Measurements from ENCODE around the gene CCDC146.

CCDC146 gene

GRCh38 chr7:77181015-77181595 is 58.7 kb downstream of the CCDC146 start:
- FAIRE-seq: no peak
- DNase-seq (ENCODE audit: insufficient read length): no peak
- no peak for TF ChIP-seq POLR2A (IDR thresholded peaks at IDR 0.05; ENCODE audit: low read depth, low read length)
- TF ChIP-seq TAF1 (IDR thresholded peaks at IDR 0.05; ENCODE audit: borderline replicate concordance, low read depth, low read length): no peak
- TF ChIP-seq POLR2AphosphoS5 (IDR thresholded peaks at IDR 0.05; ENCODE audit: low read depth, low read length): no peak

DNA sequence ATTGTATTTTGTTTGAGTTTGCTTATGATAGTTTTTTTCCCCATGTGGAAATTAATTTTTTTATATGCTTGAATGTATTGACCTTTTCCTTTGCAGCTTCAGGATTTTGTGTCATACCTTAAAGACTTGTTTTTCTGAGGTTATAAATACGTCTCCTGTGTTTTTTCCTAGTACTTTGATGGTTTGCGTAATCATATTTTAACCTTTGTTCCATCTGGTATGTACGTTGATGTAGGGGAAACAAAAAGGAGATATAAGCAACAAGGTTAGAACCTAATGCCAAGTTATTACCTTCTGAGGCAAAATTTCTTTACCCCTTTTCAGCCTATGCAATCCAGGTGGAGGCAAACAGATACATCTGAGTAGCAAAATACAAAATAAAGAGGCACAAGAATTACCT is 59.3 kb downstream of the CCDC146 start:
- no peak for FAIRE-seq
- no peak for TF ChIP-seq POLR2AphosphoS5 (IDR thresholded peaks at IDR 0.05; ENCODE audit: low read depth, low read length)
- TF ChIP-seq TAF1 (IDR thresholded peaks at IDR 0.05; ENCODE audit: borderline replicate concordance, low read depth, low read length): no peak
- no peak for TF ChIP-seq POLR2A (IDR thresholded peaks at IDR 0.05; ENCODE audit: low read depth, low read length)
- no peak for DNase-seq (ENCODE audit: insufficient read length)

DNA sequence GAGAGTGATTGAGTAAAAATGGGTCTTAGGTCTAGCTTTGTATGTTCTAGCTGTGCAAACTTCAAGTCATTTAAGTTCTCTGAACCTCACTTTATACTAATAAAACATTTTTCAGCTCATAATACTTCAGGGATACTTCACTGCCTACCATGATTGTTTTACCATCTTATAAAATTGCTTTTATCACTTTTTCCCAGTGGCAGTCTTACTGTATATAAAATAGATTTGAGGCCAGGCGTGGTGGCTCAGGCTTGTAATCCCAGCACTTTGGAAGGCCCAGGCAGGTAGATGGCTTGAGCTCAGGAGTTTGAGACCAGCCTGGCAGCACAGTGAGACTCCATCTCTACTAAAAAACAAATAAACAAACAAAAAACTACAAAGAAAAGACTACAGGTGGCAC is 59.8 kb downstream of the CCDC146 start:
- TF ChIP-seq POLR2A (IDR thresholded peaks at IDR 0.05; ENCODE audit: low read depth, low read length) (no peak), POLR2AphosphoS5 (IDR thresholded peaks at IDR 0.05; ENCODE audit: low read depth, low read length) (no peak)
- DNase-seq (ENCODE audit: insufficient read length) (no peak), FAIRE-seq (no peak)

GRCh38 chr7:77184463-77184862 is 62.0 kb downstream of the CCDC146 start:
- FAIRE-seq: no peak
- TF ChIP-seq TAF1 (IDR thresholded peaks at IDR 0.05; ENCODE audit: borderline replicate concordance, low read depth, low read length) (no peak), POLR2A (IDR thresholded peaks at IDR 0.05; ENCODE audit: low read depth, low read length) (no peak), POLR2AphosphoS5 (IDR thresholded peaks at IDR 0.05; ENCODE audit: low read depth, low read length) (no peak)
- no peak for DNase-seq (ENCODE audit: insufficient read length)

DNA sequence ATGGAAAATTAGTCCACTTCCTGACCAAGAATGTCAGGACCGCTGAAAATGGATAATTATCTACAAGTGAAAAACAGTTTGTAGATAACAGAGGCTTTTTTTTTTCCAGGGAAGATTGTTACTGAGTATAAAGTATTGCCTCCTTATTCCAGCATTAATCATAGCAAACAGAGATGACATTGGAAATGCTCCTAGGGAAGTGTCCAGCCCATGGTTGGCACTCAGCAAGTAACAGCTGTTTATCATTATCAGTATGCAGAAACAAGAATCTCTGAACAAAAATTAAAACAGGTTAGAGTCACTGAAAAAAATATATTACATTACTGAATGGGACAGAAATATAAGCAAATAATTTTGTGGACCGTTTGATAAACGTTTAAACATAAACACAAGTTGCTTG is 62.6 kb downstream of the CCDC146 start:
- DNase-seq (ENCODE audit: insufficient read length): no peak
- TF ChIP-seq POLR2A (IDR thresholded peaks at IDR 0.05; ENCODE audit: low read depth, low read length) (no peak), POLR2AphosphoS5 (IDR thresholded peaks at IDR 0.05; ENCODE audit: low read depth, low read length) (no peak), TAF1 (IDR thresholded peaks at IDR 0.05; ENCODE audit: borderline replicate concordance, low read depth, low read length) (no peak)
- no peak for FAIRE-seq

DNA sequence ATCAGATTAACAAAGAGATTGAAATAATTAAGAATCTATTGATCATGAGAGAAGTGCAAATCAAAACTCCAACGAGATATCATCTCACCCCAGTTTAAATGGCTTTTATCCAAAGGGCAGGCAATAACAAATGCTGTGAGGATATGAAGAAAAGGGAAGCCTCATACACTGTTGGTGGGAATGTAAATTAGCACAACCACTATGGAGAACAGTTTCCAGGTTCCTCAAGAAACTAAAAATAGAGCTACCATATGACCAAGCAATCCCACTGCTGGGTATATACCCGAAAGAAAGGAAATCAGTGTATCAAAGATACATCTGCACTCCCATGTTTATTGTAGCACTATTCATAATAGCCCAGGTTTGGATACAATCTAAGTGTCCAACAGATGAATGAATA is 63.5 kb downstream of the CCDC146 start:
- FAIRE-seq (no peak), DNase-seq (ENCODE audit: insufficient read length) (no peak)
- no peak for TF ChIP-seq POLR2A (IDR thresholded peaks at IDR 0.05; ENCODE audit: low read depth, low read length)
- no peak for TF ChIP-seq TAF1 (IDR thresholded peaks at IDR 0.05; ENCODE audit: borderline replicate concordance, low read depth, low read length)
- no peak for TF ChIP-seq POLR2AphosphoS5 (IDR thresholded peaks at IDR 0.05; ENCODE audit: low read depth, low read length)

DNA sequence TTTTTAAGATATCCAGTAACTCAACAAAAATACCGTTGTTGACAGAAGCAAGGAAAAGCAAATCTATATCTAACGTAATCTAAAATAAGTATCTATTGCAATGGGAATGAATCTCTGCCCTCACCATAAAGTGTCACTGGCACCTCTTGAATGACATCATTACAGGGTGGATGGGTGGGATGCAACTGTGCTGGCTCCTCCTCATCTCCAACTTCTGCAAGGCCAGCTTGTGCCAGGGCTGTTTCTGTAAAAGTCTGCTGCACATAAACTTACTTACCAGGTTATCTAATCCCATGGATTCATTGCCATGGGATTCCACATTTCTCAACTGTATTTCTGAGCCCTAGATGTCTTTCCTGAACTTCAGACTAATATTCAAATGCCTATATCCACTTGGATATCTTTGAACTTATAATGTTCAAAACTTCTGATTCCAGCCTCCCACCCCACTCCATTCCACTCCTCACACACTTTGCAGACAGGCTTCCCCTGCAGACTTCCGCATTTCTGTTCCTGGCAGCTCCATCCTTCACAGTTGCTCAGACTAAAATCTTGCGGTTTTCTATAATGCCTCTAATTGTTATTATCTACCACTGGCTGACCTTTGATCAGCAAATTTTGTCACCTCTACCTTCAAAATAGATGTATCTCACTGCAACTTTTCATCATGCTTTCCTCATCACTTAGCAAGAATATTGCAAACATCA is 66.5 kb downstream of the CCDC146 start:
- peak; percentile 17 for FAIRE-seq
- TF ChIP-seq POLR2AphosphoS5 (IDR thresholded peaks at IDR 0.05; ENCODE audit: low read depth, low read length) (no peak), POLR2A (IDR thresholded peaks at IDR 0.05; ENCODE audit: low read depth, low read length) (no peak), TAF1 (IDR thresholded peaks at IDR 0.05; ENCODE audit: borderline replicate concordance, low read depth, low read length) (no peak)
- no peak for DNase-seq (ENCODE audit: insufficient read length)

DNA sequence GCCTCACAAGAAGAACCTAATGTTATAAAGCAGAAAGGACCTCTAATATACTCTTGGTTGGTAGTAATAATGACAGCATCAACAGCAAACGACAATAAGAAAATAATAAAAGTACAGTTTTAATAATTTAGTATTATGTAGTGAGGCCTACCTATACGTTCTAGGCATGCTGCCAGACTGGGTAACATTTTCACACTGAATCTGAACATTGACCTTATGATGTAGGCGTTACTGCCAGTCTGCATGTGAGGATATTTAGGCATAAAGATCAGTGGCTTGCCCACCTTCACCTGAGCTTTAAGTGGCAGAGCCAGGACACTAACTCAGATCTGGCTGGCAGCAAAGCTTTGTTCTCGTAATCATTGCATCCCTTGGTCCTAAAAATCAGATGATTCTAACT is 74.7 kb downstream of the CCDC146 start:
- peak; percentile 33 for FAIRE-seq
- DNase-seq (ENCODE audit: insufficient read length): no peak
- TF ChIP-seq POLR2AphosphoS5 (IDR thresholded peaks at IDR 0.05; ENCODE audit: low read depth, low read length) (no peak), POLR2A (IDR thresholded peaks at IDR 0.05; ENCODE audit: low read depth, low read length) (no peak), TAF1 (IDR thresholded peaks at IDR 0.05; ENCODE audit: borderline replicate concordance, low read depth, low read length) (no peak)

- peak; percentile 28; the same call in 1 of the 2 replicates for TF ChIP-seq TAF1 (IDR thresholded peaks at IDR 0.05; ENCODE audit: borderline replicate concordance, low read depth, low read length)
- no peak for TF ChIP-seq POLR2A (IDR thresholded peaks at IDR 0.05; ENCODE audit: low read depth, low read length)
- no peak for TF ChIP-seq POLR2AphosphoS5 (IDR thresholded peaks at IDR 0.05; ENCODE audit: low read depth, low read length)
- DNase-seq (ENCODE audit: insufficient read length): no peak
- FAIRE-seq: peak; percentile 82
Observed at GRCh38 chr7:77199013-77199966, 76.9 kb downstream of the CCDC146 start, which contains the start of gene FGL2. Gene FGL2, minus strand, starts transcription at chr7:77199819. Its CDS starts 26 bp downstream, at chr7:77199793.

DNA sequence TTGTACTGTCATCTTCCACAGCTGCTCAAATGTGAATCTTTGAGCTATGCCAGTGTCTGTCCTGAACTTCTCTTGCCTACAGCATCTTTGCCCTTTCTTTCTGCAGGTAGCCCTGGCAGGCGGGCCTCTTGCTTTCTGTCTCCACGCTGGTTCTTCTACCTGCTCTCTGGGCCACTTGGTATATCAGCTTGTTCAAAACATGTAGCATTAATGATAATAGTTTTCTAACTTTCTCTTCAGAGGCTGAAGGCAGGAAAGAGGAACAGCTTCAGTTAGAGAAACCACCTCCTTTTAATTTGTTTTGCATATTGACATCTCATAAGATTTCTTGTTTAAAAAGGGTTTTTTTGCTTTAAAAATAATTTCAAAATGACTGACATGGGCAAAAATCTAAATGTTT is 78.1 kb downstream of the CCDC146 start:
- TF ChIP-seq TAF1 (IDR thresholded peaks at IDR 0.05; ENCODE audit: borderline replicate concordance, low read depth, low read length) (no peak), POLR2AphosphoS5 (IDR thresholded peaks at IDR 0.05; ENCODE audit: low read depth, low read length) (no peak), POLR2A (IDR thresholded peaks at IDR 0.05; ENCODE audit: low read depth, low read length) (no peak)
- DNase-seq (ENCODE audit: insufficient read length) (no peak), FAIRE-seq (no peak)

GRCh38 chr7:77202481-77202976 is 80.1 kb downstream of the CCDC146 start:
- FAIRE-seq (peak; percentile 95), DNase-seq (ENCODE audit: insufficient read length) (peak; percentile 19)
- TF ChIP-seq POLR2AphosphoS5 (IDR thresholded peaks at IDR 0.05; ENCODE audit: low read depth, low read length): peak; percentile 54; the same call in 1 of the 2 replicates
- 0 out of 2 replicates have a peak, but pooled peaks have one; percentile 19 for TF ChIP-seq TAF1 (IDR thresholded peaks at IDR 0.05; ENCODE audit: borderline replicate concordance, low read depth, low read length)
- TF ChIP-seq POLR2A (IDR thresholded peaks at IDR 0.05; ENCODE audit: low read depth, low read length): peak; percentile 38; the same call in 1 of the 2 replicates

Measured in GM12892 (cell line).